GM10248 (cell line): ENCODE measurements around the gene RAMAC.
"Not testable (repeated sequence)": the region's sequence is repeated elsewhere in the genome, so short reads cannot be mapped to it uniquely, and the experiment has no call there.

Experiments used
- CTCF ChIA-PET: fragments of 300-600 bp; sonication (Branson Sonifier 250); formaldehyde crosslinking; extraction: SDS; loops from one replicate; lab custom pipeline; 2021; ENCODE audit warnings: antibody characterized with exemption; lab: Yijun Ruan, JAX
- POLR2A ChIA-PET: fragments of 350-650 bp; sonication (Branson Sonifier 250); formaldehyde crosslinking; extraction: SDS; loops from one replicate; lab custom pipeline; 2020; ENCODE audit warnings: antibody characterized with exemption; lab: Yijun Ruan, JAX
- DNase-seq: peaks from one replicate; pipeline ENCODE4 v3.0.0; 2012; ENCODE audit errors: extremely low spot score
- TF ChIP-seq, protein P1 (sequence below): IDR thresholded peaks from 2 replicates; pipeline ENCODE4 v1.5.1; 2012; ENCODE audit warnings: mild to moderate bottlenecking, low read depth; ENCODE audit errors: extremely low read depth, missing control alignments, control extremely low read depth

The RAMAC gene

DNA sequence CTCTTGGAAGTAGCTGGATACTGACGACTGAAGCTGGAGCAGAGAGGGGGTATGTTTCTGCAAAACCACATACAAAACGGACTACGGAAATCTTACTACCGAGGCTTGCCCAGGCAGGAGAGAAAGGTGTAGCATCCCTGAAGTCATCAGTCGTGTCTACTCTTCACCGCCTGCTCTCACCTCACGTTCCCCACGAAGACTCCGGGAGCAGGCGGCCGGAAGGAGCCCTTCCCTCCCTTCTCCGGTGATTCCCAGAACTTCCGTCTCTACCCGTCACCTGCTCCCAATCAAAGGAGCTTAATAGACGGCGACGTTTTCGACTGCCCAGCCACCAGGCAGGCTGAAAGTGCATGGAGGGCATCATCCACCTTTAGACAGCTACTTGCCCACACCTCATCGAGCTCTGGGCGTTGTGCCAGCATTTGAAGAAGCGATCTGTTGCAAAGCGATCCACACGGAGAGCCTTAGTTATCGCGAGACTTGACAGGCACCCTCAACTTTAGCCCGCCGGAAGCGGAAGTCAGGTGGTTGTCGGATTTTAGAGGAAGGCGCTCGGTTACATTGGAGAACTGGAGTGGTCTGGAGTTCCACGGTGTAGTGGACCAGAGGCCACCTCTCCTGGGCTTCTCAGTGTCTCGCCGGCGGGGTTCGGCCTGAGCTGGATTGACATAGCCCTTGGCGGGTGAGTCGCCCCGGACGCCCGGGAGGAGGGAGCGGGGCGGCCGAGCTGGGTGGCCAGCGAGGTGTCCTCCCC is at the start of gene RAMAC:
TSS of gene RAMAC (plus strand) at position 523 of the 754 bp plus-strand sequence. CDS start 2,809 bp downstream, outside the sequence.
- CTCF ChIA-PET, result interaction anchor here (0.8 to 5.1 kb wide), 5 partner anchors 15 to 455 kb away, joined by 3 to 30 read pairs (median 11); partner anchors contain the start of genes C15orf40 and RPS17
- POLR2A ChIA-PET, result interaction anchor here (0.6 to 1.0 kb wide), 2 partner anchors 34 to 445 kb away, joined by 3 to 6 read pairs; partner anchors contain the start of gene RPS17

GRCh38 chr15:82936966-82937711 is 48.9 kb upstream of the RAMAC start:
- ChIA-PET CTCF (no interaction called here), POLR2A (no interaction called here)
- TF ChIP-seq, protein P1, sequence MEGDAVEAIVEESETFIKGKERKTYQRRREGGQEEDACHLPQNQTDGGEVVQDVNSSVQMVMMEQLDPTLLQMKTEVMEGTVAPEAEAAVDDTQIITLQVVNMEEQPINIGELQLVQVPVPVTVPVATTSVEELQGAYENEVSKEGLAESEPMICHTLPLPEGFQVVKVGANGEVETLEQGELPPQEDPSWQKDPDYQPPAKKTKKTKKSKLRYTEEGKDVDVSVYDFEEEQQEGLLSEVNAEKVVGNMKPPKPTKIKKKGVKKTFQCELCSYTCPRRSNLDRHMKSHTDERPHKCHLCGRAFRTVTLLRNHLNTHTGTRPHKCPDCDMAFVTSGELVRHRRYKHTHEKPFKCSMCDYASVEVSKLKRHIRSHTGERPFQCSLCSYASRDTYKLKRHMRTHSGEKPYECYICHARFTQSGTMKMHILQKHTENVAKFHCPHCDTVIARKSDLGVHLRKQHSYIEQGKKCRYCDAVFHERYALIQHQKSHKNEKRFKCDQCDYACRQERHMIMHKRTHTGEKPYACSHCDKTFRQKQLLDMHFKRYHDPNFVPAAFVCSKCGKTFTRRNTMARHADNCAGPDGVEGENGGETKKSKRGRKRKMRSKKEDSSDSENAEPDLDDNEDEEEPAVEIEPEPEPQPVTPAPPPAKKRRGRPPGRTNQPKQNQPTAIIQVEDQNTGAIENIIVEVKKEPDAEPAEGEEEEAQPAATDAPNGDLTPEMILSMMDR, result no peak
- no peak for DNase-seq

More for the DNA sequence above, at the start of gene RAMAC:
- TF ChIP-seq, protein P1, result no peak
- DNase-seq, result peak; percentile 91

DNA sequence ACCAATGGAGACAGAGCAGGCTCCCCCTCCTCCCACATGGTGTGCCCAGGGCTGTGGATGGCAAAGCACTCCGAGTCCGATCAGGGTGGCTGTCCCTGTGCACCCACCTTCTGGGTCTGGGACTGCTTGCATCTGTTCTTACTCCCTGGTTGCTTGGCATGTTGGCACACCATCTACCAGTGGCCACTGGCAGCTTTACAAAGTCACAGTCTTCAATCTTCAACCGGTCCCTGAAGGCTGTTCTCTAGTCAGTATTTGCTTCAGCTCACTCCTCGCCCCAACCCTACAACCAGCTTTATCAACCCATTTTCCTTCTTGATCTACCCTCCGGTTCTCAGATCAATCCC is 48.3 kb upstream of the RAMAC start:
- POLR2A ChIA-PET, result no interaction called here
- TF ChIP-seq, protein P1, result no peak
- CTCF ChIA-PET, result no interaction called here
- no peak for DNase-seq

DNA sequence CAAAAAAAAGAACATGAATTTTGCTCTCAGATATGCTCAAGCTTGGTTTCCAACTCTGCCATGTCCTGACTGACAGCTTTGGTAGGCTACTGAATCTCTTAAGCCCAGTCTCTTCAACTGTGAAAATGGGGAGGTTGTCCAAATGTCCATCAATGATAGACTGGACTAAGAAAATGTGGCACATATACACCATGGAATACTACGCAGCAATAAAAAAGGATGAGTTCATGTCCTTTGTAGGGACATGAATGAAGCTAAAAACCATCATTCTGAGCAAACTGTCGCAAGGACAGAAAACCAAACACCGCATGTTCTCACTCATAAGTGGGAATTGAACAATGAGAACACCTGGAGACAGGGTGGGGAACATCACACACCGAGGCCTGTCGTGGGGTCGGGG is 46.3 kb upstream of the RAMAC start:
- POLR2A ChIA-PET, CTCF ChIA-PET, DNase-seq: not testable (repeated sequence)

DNA sequence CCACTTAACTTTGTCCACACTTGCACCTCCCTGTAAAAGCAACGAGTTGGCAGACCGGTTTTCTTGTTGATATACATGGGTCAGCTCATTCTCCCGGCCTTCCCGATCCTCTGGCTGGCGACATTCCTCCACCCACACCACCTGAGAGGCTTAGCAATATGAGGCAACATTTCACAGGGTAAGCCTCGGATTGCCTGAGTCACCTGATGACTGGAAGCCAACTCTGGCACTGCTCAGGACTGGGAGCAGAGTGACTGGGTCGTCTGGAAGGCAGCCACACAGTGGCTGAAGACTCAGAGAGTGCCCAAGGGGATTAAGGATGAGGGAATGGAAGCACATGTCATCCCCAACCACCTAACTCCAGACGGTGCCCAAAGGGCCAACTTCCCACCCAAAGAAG is 43.3 kb upstream of the RAMAC start:
- POLR2A ChIA-PET, result no interaction called here
- CTCF ChIA-PET, result interaction anchor here (0.9 to 2.4 kb wide), 2 partner anchors 11 to 57 kb away, joined by 3 to 9 read pairs; no protein-coding TSS in a partner anchor
- no peak for DNase-seq
- TF ChIP-seq, protein P1, result no peak

GRCh38 chr15:82943176-82943575 is 42.8 kb upstream of the RAMAC start:
- ChIA-PET POLR2A (no interaction called here), CTCF (interaction anchor here (0.6 to 2.4 kb wide), 4 partner anchors 12 to 139 kb away, joined by 3 to 9 read pairs (median 3); no protein-coding TSS in a partner anchor)
- DNase-seq, result no peak
- TF ChIP-seq, protein P1, result no peak
